Testis (tissue), 2 donors: Measurements from ENCODE around the gene SARS2.

ENCODE experiments used
- POLR2A ChIP-seq: fragments of 450-650 bp; IDR thresholded peaks from one replicate; pipeline ENCODE4 v1.6.1; 2017; ENCODE audit warnings: antibody characterized with exemption, mild to moderate bottlenecking, moderate library complexity
- TF ChIP-seq, protein P1 (sequence below), 3 experiments: fragments of 450-650 bp in 2 of 3; fragments of 200-600 bp in 1 of 3; sonication (generic) in 1 of 3; IDR thresholded peaks; one replicate each; pipeline ENCODE4 v1.5.1; 2016 to 2019; ENCODE audit warnings: antibody characterized with exemption in 3 of 3, mild to moderate bottlenecking in 2 of 3, moderate library complexity in 1 of 3

DNA sequence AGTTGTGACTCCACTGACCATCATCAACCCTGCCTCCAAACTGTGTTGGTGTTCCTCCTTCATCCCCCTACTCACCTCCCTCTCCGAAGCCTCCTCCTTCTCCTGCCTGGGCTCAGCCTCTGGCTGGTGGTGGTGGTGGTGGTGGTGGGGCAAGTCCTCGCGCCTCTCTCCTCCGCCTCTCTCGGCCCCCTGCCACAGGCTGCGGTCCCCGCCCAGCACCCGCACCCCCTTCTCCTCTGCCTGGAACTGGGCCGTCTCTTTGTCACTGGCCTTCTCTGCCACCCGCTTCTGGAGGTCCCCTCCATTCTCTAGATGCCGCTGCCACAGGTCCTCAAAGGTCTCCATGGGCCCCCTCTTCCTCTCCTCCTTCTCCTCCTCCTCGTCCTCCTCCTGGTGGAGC, 20.1 kb downstream of the SARS2 start:
- TF ChIP-seq, protein P1, sequence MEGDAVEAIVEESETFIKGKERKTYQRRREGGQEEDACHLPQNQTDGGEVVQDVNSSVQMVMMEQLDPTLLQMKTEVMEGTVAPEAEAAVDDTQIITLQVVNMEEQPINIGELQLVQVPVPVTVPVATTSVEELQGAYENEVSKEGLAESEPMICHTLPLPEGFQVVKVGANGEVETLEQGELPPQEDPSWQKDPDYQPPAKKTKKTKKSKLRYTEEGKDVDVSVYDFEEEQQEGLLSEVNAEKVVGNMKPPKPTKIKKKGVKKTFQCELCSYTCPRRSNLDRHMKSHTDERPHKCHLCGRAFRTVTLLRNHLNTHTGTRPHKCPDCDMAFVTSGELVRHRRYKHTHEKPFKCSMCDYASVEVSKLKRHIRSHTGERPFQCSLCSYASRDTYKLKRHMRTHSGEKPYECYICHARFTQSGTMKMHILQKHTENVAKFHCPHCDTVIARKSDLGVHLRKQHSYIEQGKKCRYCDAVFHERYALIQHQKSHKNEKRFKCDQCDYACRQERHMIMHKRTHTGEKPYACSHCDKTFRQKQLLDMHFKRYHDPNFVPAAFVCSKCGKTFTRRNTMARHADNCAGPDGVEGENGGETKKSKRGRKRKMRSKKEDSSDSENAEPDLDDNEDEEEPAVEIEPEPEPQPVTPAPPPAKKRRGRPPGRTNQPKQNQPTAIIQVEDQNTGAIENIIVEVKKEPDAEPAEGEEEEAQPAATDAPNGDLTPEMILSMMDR (IDR thresholded peaks at IDR 0.05), result no peak
- TF ChIP-seq POLR2A, result no peak
